IMR-90 (cell line): Measurements from ENCODE around the gene FAM174B.

Source experiments
- BHLHE40 ChIP-seq: fragments of 150-350 bp; IDR thresholded peaks from 2 replicates; pipeline ENCODE4 v1.6.1; 2016; ENCODE audit warnings: mild to moderate bottlenecking, low read depth, low read length
- CEBPB ChIP-seq: IDR thresholded peaks from 2 replicates; pipeline ENCODE4 v1.6.1; 2012; ENCODE audit warnings: low read depth, low read length, improper control_type of control experiment
- CTCF ChIP-seq: conservative IDR thresholded peaks from 2 replicates; pipeline ENCODE4 v1.5.1; 2012; ENCODE audit warnings: mild to moderate bottlenecking, low read depth, low read length, improper control_type of control experiment
- ELK1 ChIP-seq: fragments of 150-350 bp; IDR thresholded peaks from 2 replicates; pipeline ENCODE4 v1.6.1; 2016; ENCODE audit warnings: low read depth, mild to moderate bottlenecking, low read length, moderate library complexity, borderline replicate concordance
- MAFK ChIP-seq: IDR thresholded peaks from 2 replicates; pipeline ENCODE4 v1.6.1; 2012; ENCODE audit warnings: low read depth, low read length, improper control_type of control experiment
- MAZ ChIP-seq: IDR thresholded peaks from 2 replicates; pipeline ENCODE4 v1.6.1; 2012; ENCODE audit warnings: low read depth, mild to moderate bottlenecking, low read length, improper control_type of control experiment, moderate library complexity, borderline replicate concordance
- MXI1 ChIP-seq: IDR thresholded peaks from 2 replicates; pipeline ENCODE4 v1.6.1; 2012; ENCODE audit warnings: low read depth, mild to moderate bottlenecking, low read length, moderate library complexity, borderline replicate concordance
- NFE2L2 ChIP-seq: fragments of 150-350 bp; IDR thresholded peaks from 2 replicates; pipeline ENCODE4 v1.6.1; 2016; ENCODE audit warnings: low read depth, mild to moderate bottlenecking, low read length
- POLR2A ChIP-seq: IDR thresholded peaks from 2 replicates; pipeline ENCODE4 v1.6.1; 2012; ENCODE audit warnings: mild to moderate bottlenecking, low read depth, low read length
- RAD21 ChIP-seq: IDR thresholded peaks from 2 replicates; pipeline ENCODE4 v1.6.1; 2012; ENCODE audit warnings: low read length, improper control_type of control experiment
- RFX5 ChIP-seq: IDR thresholded peaks from 2 replicates; pipeline ENCODE4 v1.8.0; 2012; ENCODE audit warnings: low read depth, mild to moderate bottlenecking, low read length, moderate library complexity
- SMC3 ChIP-seq: fragments of 150-350 bp; IDR thresholded peaks from 2 replicates; pipeline ENCODE4 v1.6.1; 2016; ENCODE audit warnings: low read depth, mild to moderate bottlenecking, antibody characterized with exemption, low read length, moderate library complexity
- TF ChIP-seq, protein P1 (sequence below): fragments of 150-350 bp; IDR thresholded peaks from 2 replicates; pipeline ENCODE4 v1.6.1; 2017; ENCODE audit warnings: mild to moderate bottlenecking, antibody characterized with exemption, low read length, low read depth

GRCh38 chr15:92574566-92574965 lies 81.0 kb downstream of the FAM174B start:
- TF ChIP-seq CTCF (no peak), RFX5 (no peak), RAD21 (no peak), MAFK (no peak), POLR2A (no peak), CEBPB (no peak), BHLHE40 (no peak), MXI1 (no peak), SMC3 (no peak), MAZ (no peak), NFE2L2 (no peak), ELK1 (no peak)
- TF ChIP-seq, protein P1, sequence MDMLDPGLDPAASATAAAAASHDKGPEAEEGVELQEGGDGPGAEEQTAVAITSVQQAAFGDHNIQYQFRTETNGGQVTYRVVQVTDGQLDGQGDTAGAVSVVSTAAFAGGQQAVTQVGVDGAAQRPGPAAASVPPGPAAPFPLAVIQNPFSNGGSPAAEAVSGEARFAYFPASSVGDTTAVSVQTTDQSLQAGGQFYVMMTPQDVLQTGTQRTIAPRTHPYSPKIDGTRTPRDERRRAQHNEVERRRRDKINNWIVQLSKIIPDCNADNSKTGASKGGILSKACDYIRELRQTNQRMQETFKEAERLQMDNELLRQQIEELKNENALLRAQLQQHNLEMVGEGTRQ: no peak
